Motor neuron (in vitro differentiated cells): ENCODE measurements around the gene AARS2. TPM values are rescaled to one million over a fixed set of nuclear protein-coding genes. Genes with fewer than 3 reads are reported as not detected.
"Not testable (repeated sequence)": the region's sequence is repeated elsewhere in the genome, so short reads cannot be mapped to it uniquely, and the experiment has no call there.

Experiments used
- ATAC-seq, 8 experiments: fragments of 200-7000 bp; cut with Tn5 transposase; replicated peaks in 6 of 8; 2 replicates each; pipeline ENCODE4 v1.8.0; 2021; ENCODE audit warnings: mild to moderate bottlenecking in 8 of 8, moderate library complexity in 8 of 8
- H3K27ac ChIP-seq, 2 donors: fragments of 250-450 bp; sonication (Bioruptor Pico); 2 replicates each; pipeline ENCODE4 v1.9.0; 2021; ENCODE audit warnings: antibody characterized with exemption in 2 of 2, mild to moderate bottlenecking in 2 of 2, moderate library complexity in 1 of 2
- H3K4me1 ChIP-seq, 2 donors: fragments of 250-450 bp; sonication (Bioruptor Pico); replicated peaks in 1 of 2; 2 replicates each; pipeline ENCODE4 v1.6.1; 2021; ENCODE audit warnings: antibody characterized with exemption in 2 of 2, mild to moderate bottlenecking in 2 of 2, moderate library complexity in 1 of 2
- H3K4me3 ChIP-seq, 5 donors: fragments of 250-450 bp; sonication (Bioruptor Pico); 2 replicates each; pipeline ENCODE4 v1.9.0; 2021; ENCODE audit warnings: antibody characterized with exemption in 5 of 5, mild to moderate bottlenecking in 5 of 5, moderate library complexity in 4 of 5
- WGBS, 10 experiments: fragments of 450-650 bp; shearing (Covaris generic); methylation state at CpG; one replicate each; pipeline ENCODE4 v1.0.0; 2022; 5-methylcytosine and 5-hydroxymethylcytosine counted together
- in situ Hi-C, 9 experiments: fragments of 400-800 bp; cut with MboI; loops; one replicate each; pipeline ENCODE4 v1.15.0; 2021; ENCODE audit warnings: low sequenced_read_pairs in 9 of 9, low pct_unique_long_range_greater_than_20kb in 2 of 9; ENCODE audit not compliant: unreplicated experiment in 9 of 9
- total RNA-seq, 8 experiments: library from RNA; unstranded; fragments of 300-600 nt; gene quantifications; 2 replicates each; pipeline versions ENCODE4 v1.2.3 to v1.2.4, GENCODE V29; 2022

AARS2 gene
- total RNA-seq, 8 experiments from 2014 or later, result 6.5 to 19.5 (median 11.5) TPM

DNA sequence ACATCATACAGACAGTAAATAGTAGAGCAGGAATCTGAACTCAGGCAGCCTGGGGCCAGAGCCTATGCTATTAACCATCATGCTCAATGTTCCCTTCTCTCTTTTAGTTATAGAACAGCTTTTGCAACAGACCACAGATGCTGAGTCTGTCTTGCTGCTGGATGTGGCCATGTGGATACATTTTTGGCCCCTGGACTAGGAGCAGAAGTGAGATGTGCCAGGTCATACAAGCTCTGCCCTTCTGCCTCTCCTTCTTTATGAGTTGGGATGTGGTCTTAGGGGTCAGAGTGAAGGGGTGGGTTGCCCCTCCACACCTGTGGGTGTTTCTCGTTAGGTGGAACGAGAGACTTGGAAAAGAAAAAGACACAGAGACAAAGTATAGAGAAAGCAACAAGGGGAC, 14.6 kb upstream of the AARS2 start:
- WGBS, 10 experiments, result 38 to 60% (median 40%) methylated on average over 1 to 2 of the region's 2 CpGs; no CpG with 5 or more reads in 7 of the 10 experiments
- in situ Hi-C loops, result loop anchor here in 1 of 9 experiments (25.0 kb wide), 1 partner anchor 165 kb away; the partner anchor contains the start of gene CAPN11
- peak in 4 of 8 experiments; percentile 48 to 62 (median 55) for ATAC-seq
- H3K4me1 ChIP-seq, result peaks cover 17 to 25% of the 10 kb centered on the region in 2 donors
- no peak overlapping the region for H3K4me3 ChIP-seq
- peak overlapping the region; percentile 67 to 79 for H3K27ac ChIP-seq

DNA sequence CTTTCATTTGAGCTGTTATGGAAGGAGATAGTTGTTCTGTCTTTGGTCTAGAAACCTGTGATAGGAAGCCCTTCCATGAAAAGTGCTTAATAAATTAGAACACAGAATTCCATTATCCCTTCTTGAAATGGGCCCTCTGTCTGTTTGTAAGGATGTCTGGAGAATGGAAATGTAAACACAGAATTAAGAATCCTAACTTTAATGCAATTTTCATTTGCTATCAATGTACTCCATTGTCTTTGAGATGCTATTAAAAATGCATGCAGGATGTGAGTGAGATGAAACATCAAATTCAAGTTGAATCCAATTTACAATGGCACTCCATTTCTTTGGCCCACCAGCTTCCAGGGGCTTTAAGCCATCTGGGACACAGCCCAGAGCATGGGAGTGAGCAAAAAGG, 13.9 kb upstream of the AARS2 start:
- H3K27ac ChIP-seq, result peak overlapping the region in 1 of 2 donors; percentile 79
- H3K4me3 ChIP-seq, result no peak overlapping the region
- in situ Hi-C loops, result loop anchor here in 1 of 9 experiments (25.0 kb wide), 1 partner anchor 165 kb away; the partner anchor contains the start of gene CAPN11
- peak in 1 of 8 experiments; percentile 11 for ATAC-seq
- peaks cover 17 to 20% of the 10 kb centered on the region in 2 donors for H3K4me1 ChIP-seq

DNA sequence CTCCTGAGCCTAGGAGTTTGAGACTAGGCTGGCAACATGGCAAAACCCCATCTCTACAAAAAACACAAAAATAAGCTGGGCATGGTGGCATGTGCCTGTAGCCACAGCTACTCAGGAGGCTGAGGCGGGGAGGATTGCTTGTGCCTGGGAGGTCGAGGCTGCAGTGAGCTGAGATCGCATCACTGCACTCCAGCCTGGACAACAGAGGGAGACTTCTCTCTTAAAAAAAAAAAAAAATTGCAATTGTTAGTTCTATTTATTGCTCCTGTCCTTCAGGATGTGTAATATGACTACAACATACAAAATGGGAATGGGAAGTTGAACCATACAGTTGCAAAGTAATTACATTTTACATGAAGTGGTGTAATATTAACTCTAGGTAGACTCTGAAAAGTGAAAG, 8.1 kb upstream of the AARS2 start:
- Histone ChIP-seq H3K4me3 (no peak overlapping the region), H3K4me1 (no peaks in the 10 kb centered on the region), H3K27ac (no peak overlapping the region)
- in situ Hi-C loops, result no loop called here
- ATAC-seq, result no peak
- 69 to 100% (median 76%) methylated on average over 2 to 3 of the region's 3 CpGs; no CpG with 5 or more reads in 7 of the 10 experiments for WGBS, 10 experiments

DNA sequence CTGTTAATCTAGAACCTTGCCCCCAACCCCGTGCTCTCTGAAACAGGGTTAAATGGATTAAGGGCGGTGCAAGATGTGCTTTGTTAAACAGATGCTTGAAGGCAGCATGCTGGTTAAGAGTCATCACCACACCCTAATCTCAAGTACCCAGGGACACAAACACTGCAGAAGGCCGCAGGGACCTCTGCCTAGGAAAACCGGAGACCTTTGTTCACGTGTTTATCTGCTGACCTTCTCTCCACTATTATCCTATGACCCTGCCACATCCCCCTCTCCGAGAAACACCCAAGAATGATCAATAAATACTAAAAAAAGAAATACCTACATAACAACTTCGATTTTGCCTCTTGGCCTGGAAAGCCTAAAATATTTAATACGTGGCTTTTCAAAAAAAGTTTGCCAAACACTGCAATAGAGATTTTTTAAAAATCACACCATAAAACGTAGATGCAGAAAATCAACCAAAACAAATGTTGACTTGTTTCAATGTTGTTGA, 4.0 kb upstream of the AARS2 start:
- in situ Hi-C loops, H3K4me3 ChIP-seq, ATAC-seq, H3K27ac ChIP-seq, H3K4me1 ChIP-seq: not testable (repeated sequence)
- WGBS, 10 experiments, result 20 to 100% (median 67%) methylated on average over 1 to 6 of the region's 9 CpGs

DNA sequence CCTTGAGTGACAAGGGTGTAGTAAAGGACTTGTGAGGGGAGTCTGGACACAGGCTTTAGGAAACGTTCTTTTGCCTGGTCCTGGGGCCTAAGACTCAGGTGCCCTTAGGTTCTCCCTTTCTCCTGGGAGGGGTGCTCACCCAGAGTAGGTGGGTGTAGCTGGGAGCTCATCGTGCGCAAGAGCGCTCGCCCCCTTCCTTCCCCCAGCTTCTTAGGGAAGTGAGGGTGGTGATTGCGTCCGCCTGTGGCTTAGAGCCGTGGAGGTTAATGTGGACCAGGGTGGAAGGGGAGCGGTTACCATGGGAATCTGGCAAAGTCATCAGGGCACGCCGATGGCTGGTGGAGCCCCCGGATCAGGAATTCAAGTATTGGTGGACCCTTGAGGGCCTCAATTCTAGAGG, 3.3 kb upstream of the AARS2 start:
- H3K27ac ChIP-seq, result no peak overlapping the region
- WGBS, 10 experiments, result 0 to 90% (median 65%) methylated on average over 1 to 9 of the region's 12 CpGs; no CpG with 5 or more reads in 5 of the 10 experiments
- in situ Hi-C loops, result no loop called here
- H3K4me3 ChIP-seq, result no peak overlapping the region
- H3K4me1 ChIP-seq, result peaks cover 6% of the 10 kb centered on the region in 2 donors
- ATAC-seq, result no peak

DNA sequence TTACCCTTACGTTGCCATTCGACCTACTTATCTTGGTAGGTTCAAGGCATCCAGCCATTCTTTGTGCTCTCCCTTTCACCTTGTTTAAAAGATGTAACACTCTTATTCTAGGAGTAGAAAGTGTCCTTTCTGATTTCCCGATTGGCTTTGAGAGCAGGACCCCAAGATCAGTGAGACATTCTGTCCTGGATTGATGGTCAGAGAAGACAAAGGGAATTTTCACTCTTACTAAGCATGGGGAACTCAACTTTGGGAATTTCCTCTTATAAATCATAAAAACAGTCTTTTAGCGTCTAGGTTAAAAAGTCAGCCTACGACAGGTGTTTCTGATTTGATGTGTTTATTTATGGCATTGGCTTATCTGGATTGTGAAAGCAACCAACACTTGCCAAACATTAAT, 2.8 kb upstream of the AARS2 start:
- H3K4me3 ChIP-seq, result no peak overlapping the region
- H3K27ac ChIP-seq, result no peak overlapping the region
- no peak for ATAC-seq
- H3K4me1 ChIP-seq, result peaks cover 6% of the 10 kb centered on the region in 2 donors
- in situ Hi-C loops, result no loop called here
- WGBS, 10 experiments, result 21 to 100% (median 85%) methylated on average over 1 to 5 of the region's 5 CpGs; no CpG with 5 or more reads in 1 of the 10 experiments

DNA sequence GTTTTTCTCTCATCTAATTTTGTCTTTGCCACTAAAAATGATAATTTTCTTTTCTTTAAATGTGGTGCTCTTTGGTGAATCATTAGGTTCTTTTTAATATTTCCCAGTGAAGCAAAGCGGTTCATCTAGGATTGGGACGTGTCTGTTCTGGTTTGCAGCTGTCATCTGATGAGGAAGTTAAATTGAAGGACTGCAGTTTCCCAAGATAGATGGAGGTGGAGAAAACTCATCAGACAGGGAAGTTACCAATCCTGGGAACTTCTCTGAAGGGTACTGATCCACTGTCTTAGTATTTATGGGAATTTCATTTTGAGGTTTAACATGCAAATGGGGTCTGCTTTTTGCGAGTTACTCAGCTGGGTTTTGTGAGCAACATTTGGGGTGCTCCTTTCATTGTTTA, 2.4 kb upstream of the AARS2 start:
- in situ Hi-C loops, result no loop called here
- Histone ChIP-seq H3K4me1 (peaks cover 6% of the 10 kb centered on the region in 2 donors), H3K27ac (no peak overlapping the region), H3K4me3 (no peak overlapping the region)
- no peak for ATAC-seq
- WGBS, 10 experiments, result 8 to 94% (median 73%) methylated on average over 1 to 3 of the region's 3 CpGs

DNA sequence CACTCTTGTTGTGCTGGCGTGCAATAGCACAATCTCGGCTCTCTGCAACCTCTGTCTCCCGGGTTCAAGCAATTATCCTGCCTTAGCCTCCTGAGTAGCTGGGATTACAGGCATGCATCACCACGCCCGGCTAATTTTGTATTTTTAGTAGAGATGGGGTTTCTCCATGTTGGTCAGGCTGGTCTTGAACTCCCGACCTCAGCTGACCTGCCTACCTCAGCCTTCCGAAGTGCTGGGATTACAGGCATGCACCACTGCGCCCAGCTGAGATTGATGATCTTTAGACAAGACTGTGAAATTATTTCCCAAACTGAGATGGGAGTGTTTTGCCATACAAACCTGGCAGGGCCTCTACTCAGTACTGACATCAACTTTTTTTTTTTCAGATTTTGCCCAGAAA, 1.5 kb upstream of the AARS2 start:
- H3K4me3 ChIP-seq, H3K27ac ChIP-seq, in situ Hi-C loops, H3K4me1 ChIP-seq, ATAC-seq: not testable (repeated sequence)
- WGBS, 10 experiments, result 34 to 94% (median 83%) methylated on average over 3 to 6 of the region's 8 CpGs; no CpG with 5 or more reads in 4 of the 10 experiments

DNA sequence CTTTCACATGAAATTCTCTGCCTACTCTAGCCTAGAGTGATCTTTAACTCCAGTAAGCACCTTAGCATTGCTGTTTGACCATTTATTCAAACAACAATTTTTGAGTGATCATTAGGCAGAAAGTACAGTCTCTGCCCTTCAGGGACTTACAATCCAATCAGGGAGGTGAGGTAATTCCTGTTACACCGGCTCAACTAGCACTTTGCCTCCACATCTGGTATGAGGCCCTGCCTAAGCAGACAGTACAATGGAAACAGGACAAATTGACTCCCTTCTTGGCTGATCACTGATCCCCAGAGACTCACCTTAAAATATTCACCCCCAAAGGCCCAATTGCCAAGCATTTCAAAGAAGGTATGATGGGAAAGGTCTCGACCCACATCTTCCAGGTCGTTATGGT, 1.4 kb downstream of the AARS2 start:
- in situ Hi-C loops, result no loop called here
- Histone ChIP-seq H3K4me3 (no peak overlapping the region), H3K27ac (no peak overlapping the region), H3K4me1 (peaks cover 6% of the 10 kb centered on the region in 2 donors)
- ATAC-seq, result no peak
- WGBS, 10 experiments, result 83 to 100% (median 100%) methylated on average over 1 to 3 of the region's 3 CpGs; no CpG with 5 or more reads in 4 of the 10 experiments

DNA sequence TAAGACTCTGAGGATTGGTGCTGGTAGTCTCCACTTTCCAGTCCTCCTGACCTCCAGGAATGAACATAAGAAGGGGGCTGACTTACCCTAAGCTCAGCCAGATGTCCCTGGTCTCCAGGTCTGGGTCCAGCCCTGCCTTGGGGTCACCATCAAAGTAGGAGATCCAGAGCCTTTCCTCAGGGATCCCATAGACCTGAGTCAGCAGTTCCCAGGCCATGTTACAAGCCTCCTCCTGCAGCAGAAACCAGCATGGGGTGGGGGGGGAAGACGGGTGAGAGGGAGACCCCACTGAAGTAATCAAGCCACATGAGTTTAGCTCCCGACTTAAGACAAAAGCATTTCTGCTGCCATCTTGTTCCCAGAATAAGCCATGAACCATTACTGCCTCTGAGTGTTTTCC, 1.8 kb downstream of the AARS2 start:
- WGBS, 10 experiments, result 86 to 100% methylated on average over 1 of the region's 2 CpGs; no CpG with 5 or more reads in 8 of the 10 experiments
- Histone ChIP-seq H3K27ac (no peak overlapping the region), H3K4me1 (peaks cover 6% of the 10 kb centered on the region in 2 donors), H3K4me3 (no peak overlapping the region)
- in situ Hi-C loops, result no loop called here
- no peak for ATAC-seq

DNA sequence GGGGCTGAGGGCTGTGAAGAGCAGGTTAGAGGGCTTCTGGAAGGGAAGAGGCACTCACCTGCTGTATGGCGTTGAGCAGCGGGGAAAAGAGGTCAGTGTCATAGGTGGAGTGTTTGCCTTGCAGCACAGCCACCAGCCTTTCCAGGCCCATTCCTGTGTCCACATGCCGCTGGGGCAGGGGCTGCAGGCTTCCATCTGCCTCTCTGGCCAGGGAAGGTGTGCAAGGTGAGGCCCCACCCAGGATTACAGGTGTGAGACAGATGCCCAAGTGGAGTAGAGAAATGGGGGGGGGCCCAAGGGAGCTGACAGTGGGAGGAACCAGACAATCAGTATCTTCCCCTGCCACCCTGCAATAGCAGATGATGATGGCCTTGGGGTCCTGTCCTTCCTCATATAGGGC, 2.9 kb downstream of the AARS2 start:
- ATAC-seq, result no peak
- WGBS, 10 experiments, result 71 to 100% (median 87%) methylated on average over 1 to 3 of the region's 3 CpGs; no CpG with 5 or more reads in 3 of the 10 experiments

DNA sequence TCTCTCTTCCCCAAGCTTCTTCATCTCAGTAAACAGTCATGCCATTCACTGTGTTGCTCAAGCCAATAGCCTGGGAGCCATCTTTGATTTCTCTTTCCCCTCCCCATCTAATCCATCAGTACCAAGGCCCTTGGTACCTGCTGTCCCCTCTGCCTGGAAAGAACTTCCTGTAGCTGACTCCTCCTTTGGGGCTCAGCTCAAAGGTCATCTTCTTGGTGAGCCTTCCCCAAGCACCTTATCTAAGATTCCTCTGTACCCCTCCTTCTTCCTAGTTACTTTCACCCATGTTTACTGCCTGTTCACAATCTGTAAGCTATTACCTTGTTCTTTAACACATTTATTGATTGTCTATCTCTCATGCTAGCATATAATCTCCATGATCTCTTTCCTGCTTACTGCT, 3.5 kb downstream of the AARS2 start:
- H3K4me3 ChIP-seq, result no peak overlapping the region
- no peak for ATAC-seq
- peaks cover 6 to 16% of the 10 kb centered on the region in 2 donors for H3K4me1 ChIP-seq
- no peak overlapping the region for H3K27ac ChIP-seq
- in situ Hi-C loops, result no loop called here

More for the DNA sequence above, 2.9 kb downstream of the AARS2 start:
- in situ Hi-C loops, result no loop called here
- peaks cover 6 to 12% of the 10 kb centered on the region in 2 donors for H3K4me1 ChIP-seq
- no peak overlapping the region for H3K4me3 ChIP-seq
- no peak overlapping the region for H3K27ac ChIP-seq

DNA sequence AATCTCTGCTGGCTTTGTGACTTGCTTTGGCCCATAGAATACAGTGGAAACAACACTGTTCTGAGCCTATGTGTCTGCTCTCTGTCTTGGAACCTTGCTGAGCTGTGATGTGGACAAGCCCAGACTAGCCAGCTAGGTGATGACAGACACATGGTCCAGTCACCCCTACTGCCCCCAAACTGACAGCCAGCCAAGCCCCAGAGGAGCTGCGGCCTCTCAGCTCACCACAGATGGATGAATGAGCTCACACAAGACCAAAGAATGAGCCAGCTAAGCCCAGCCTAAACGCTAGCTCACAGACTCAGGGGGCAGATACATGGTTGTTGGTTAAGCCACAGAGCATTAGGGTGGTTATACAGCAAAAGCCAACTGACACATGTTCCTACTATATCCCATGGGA, 4.1 kb downstream of the AARS2 start:
- WGBS, 10 experiments, result 0 to 100% methylated on average over 1 of the region's 2 CpGs; no CpG with 5 or more reads in 8 of the 10 experiments
- H3K27ac ChIP-seq, result no peak overlapping the region
- in situ Hi-C loops, result no loop called here
- no peak overlapping the region for H3K4me3 ChIP-seq
- H3K4me1 ChIP-seq, result peaks cover 6 to 16% of the 10 kb centered on the region in 2 donors
- ATAC-seq, result no peak

DNA sequence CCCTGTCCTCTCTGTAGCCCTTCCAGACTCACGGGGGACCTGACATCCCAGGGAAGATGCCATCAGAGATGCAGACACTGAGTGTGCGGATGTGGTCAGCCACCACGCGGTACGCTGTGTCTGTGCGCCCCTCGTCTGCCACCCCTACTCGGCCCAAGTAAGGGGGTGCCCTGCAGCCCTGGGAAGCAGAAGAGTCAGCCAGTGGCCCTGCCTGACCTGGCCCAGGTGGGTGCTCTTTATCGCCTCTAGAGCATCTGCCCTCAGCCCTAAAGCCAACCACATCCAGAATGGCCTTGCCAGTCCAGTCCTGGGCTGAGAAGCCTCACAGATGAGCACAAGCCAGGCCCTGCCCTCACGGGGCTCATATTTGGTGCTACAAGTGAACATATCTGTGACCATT, 5.9 kb downstream of the AARS2 start:
- Histone ChIP-seq H3K4me3 (no peak overlapping the region), H3K4me1 (peaks cover 3 to 13% of the 10 kb centered on the region in 2 donors), H3K27ac (no peak overlapping the region)
- ATAC-seq, result no peak
- WGBS, 10 experiments, result 94 to 100% methylated on average over 1 to 7 of the region's 10 CpGs; no CpG with 5 or more reads in 8 of the 10 experiments
- in situ Hi-C loops, result no loop called here
